ENCODE data around the gene POLD4. TPM values are rescaled to one million over a fixed set of nuclear protein-coding genes. Genes with fewer than 3 reads are reported as not detected.
A peak's percentile ranks its signal among the peaks of the same experiment; 100 is the strongest.

The POLD4 gene
- total RNA-seq, 4 donors from 2014 or later: 65.7 to 87.3 (median 74.4) TPM

DNA sequence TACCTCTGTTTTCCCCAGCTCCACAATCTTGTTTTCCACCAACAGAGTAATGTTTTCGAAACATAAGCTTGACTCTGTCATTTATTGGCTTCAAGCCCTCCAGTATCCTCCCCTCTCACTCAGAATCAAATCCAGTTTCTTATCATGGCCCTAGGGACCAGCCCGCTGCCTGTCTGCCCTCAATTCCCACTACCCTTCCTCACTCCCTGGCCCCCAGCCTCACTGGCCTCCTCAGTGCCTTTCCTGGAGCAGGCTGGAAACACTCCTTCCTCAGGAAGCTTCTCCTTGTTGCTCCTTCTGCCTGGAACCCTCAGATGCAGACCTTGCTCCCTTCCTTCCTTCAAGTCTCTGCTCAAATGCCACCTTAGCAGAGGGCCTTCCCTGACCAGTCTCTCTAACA is 3.9 kb downstream of the POLD4 start:
- no peak for ATAC-seq
- TF ChIP-seq POLR2A (IDR thresholded peaks at IDR 0.05) (no peak), POLR2AphosphoS5 (IDR thresholded peaks at IDR 0.05) (no peak), CTCF (IDR thresholded peaks at IDR 0.05) (no peak), EP300 (IDR thresholded peaks at IDR 0.05) (no peak)
- peaks cover 0 to 34% (median 24%) of the 10 kb centered on the region in 3 donors for H3K4me1 ChIP-seq
- 100% methylated on average over 1 of the region's 2 CpGs for WGBS, 2 donors (ENCODE audit: low coverage in 1 of 2)
- H3K9me3 ChIP-seq: no peaks in the 10 kb centered on the region
- peak overlapping the region in 2 of 4 donors; percentile 17 to 35 for H3K27ac ChIP-seq
- no peaks in the 10 kb centered on the region for H3K36me3 ChIP-seq
- no peaks in the 10 kb centered on the region for H3K27me3 ChIP-seq
- no peak overlapping the region for H3K4me3 ChIP-seq

- Histone ChIP-seq H3K27ac (peak overlapping the region in 2 of 4 donors; percentile 17 to 35), H3K27me3 (no peaks in the 10 kb centered on the region), H3K4me1 (peaks cover 0 to 30% (median 20%) of the 10 kb centered on the region in 3 donors), H3K9me3 (no peaks in the 10 kb centered on the region), H3K4me3 (no peak overlapping the region), H3K36me3 (no peaks in the 10 kb centered on the region)
- 54 to 63% methylated on average over 4 to 5 of the region's 5 CpGs for WGBS, 2 donors (ENCODE audit: low coverage in 1 of 2)
- TF ChIP-seq POLR2A (IDR thresholded peaks at IDR 0.05): no peak
- TF ChIP-seq EP300 (IDR thresholded peaks at IDR 0.05): no peak
- TF ChIP-seq CTCF (IDR thresholded peaks at IDR 0.05): no peak
- TF ChIP-seq POLR2AphosphoS5 (IDR thresholded peaks at IDR 0.05): no peak
- ATAC-seq: no peak
These were observed 4.3 kb downstream of the POLD4 start for GRCh38 chr11:67349036-67349435.

DNA sequence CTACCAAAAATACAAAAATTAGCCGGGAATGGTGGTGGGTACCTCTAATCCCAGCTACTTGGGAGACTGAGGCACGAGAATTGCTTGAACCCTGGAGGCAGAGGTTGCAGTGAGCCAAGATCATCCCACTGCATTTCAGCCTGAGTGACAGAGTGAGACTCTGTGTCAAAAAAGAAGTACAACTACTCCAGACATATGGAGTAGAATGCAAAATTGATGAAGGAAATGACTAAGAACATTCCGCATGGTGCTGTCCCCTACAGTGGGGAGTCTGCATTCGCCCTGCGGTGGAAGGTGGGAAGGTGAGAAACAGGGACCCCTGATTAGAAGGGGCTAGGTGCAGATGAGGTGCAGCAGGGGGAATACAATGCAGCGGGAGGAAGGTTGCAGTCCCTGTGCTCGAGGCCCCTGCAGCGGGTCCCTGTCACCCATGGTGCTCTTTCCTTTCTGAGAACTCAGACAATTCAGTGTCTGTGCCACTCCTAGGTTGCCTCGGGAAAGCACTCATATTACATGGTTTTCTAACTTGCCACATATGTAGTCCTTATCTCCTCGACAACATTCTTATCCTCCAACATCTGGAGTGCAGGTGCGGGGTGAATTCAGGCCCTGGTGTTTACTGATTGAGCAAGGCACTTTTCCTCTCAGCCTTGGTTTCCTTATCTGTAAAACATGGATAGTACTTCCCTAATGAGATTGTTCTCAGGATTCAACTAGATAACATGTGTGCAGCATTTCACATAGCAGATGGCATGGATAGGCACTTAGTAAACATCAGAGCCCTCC is 5.2 kb downstream of the POLD4 start:
- Histone ChIP-seq H3K4me3 (no peak overlapping the region), H3K27ac (no peak overlapping the region), H3K4me1 (peaks cover 0 to 26% (median 18%) of the 10 kb centered on the region in 3 donors), H3K36me3 (no peaks in the 10 kb centered on the region), H3K27me3 (no peaks in the 10 kb centered on the region), H3K9me3 (no peaks in the 10 kb centered on the region)
- 76 to 82% methylated on average over 5 to 9 of the region's 11 CpGs for WGBS, 2 donors (ENCODE audit: low coverage in 1 of 2)
- no peak for TF ChIP-seq POLR2AphosphoS5 (IDR thresholded peaks at IDR 0.05)
- TF ChIP-seq POLR2A (IDR thresholded peaks at IDR 0.05): no peak
- no peak for TF ChIP-seq CTCF (IDR thresholded peaks at IDR 0.05)
- no peak for TF ChIP-seq EP300 (IDR thresholded peaks at IDR 0.05)
- ATAC-seq: no peak

DNA sequence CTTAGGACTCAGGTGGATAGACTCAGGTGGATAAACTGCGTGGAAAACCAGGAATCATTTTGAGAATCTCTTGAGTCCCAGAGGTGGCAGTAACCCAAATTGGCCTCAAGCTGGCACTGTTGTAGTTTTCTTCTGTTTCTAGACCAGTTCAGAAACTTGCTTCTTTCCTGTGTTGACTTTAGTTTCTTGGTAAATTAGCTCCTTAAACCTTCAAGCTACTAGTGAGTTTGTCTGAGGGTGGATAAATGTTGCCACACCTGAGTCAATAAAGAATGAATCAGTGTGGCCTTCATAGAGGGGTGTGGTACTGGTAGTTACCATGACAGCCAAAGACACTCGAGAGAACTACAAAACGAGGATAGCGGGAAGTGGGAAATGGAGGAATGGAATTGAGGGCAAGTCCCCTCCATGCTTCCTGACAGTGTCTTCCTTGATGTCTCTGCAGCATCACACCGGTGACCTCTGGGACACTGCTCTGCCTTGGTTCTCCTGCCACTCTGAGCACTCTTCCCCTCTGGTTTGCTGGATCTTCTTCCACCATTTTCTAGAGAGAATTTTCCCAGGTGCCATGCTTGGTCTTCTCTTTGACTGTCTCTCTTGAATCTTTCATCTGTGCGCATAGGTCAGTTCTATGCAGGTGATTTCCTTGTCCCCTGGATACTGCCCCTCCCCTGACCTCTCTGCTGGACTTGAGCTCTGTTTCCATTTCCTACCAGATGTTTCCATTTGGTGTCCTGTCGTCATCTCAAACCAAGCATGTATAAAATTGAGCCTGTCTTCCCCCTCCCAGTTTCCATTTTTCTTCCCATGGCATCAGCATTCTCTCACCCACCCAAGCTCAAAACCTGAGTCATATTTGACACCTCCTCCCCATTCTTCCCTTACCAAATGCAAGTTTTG is 7.2 kb downstream of the POLD4 start:
- 68% methylated on average over 7 of the region's 7 CpGs for WGBS, 2 donors (ENCODE audit: low coverage in 1 of 2)
- ATAC-seq: no peak

More for the DNA sequence above, 7.2 kb downstream of the POLD4 start:
- Histone ChIP-seq H3K4me1 (peaks cover 0 to 7% (median 4%) of the 10 kb centered on the region in 3 donors), H3K27ac (no peak overlapping the region), H3K9me3 (no peaks in the 10 kb centered on the region), H3K27me3 (no peaks in the 10 kb centered on the region), H3K36me3 (no peaks in the 10 kb centered on the region), H3K4me3 (no peak overlapping the region)
- TF ChIP-seq CTCF (IDR thresholded peaks at IDR 0.05): peak in 2 of 4 experiments; percentile 36
- TF ChIP-seq POLR2AphosphoS5 (IDR thresholded peaks at IDR 0.05): no peak
- TF ChIP-seq POLR2A (IDR thresholded peaks at IDR 0.05): no peak
- TF ChIP-seq EP300 (IDR thresholded peaks at IDR 0.05): no peak
